ENCODE results near the gene HDHD5. TPM values are rescaled to one million over a fixed set of nuclear protein-coding genes. Genes with fewer than 3 reads are reported as not detected.
"Not testable (repeated sequence)": the region's sequence is repeated elsewhere in the genome, so short reads cannot be mapped to it uniquely, and the experiment has no call there.

Gene HDHD5
- total RNA-seq, 1 experiment from 2014 or later = 29.2 TPM

- no peak for DNase-seq (ENCODE audit: low spot score)
Measured at GRCh38 chr22:17157714-17158113, 1.4 kb downstream of the HDHD5 start.

- no peak for DNase-seq (ENCODE audit: low spot score)
Measured at GRCh38 chr22:17155941-17156340, 3.1 kb downstream of the HDHD5 start.

GRCh38 chr22:17152971-17153370, 6.1 kb downstream of the HDHD5 start:
- no peak for DNase-seq (ENCODE audit: low spot score)

- no peak for DNase-seq (ENCODE audit: low spot score)
Measured at GRCh38 chr22:17152340-17152739, 6.7 kb downstream of the HDHD5 start.

- no peak for DNase-seq (ENCODE audit: low spot score)
Measured at GRCh38 chr22:17149076-17149815, 9.8 kb downstream of the HDHD5 start.

- DNase-seq (ENCODE audit: low spot score) = not testable (repeated sequence)
Measured at GRCh38 chr22:17147458-17147857, 11.6 kb downstream of the HDHD5 start.

- no peak for DNase-seq (ENCODE audit: low spot score)
Measured at GRCh38 chr22:17145021-17145680, 13.9 kb downstream of the HDHD5 start.

- DNase-seq (ENCODE audit: low spot score) = no peak
Measured at GRCh38 chr22:17143826-17144225, 15.3 kb downstream of the HDHD5 start.

- no peak for DNase-seq (ENCODE audit: low spot score)
Measured at GRCh38 chr22:17143101-17143500, 16.0 kb downstream of the HDHD5 start.

GRCh38 chr22:17140826-17141766, 18.0 kb downstream of the HDHD5 start:
- DNase-seq (ENCODE audit: low spot score) = no peak

- no peak for DNase-seq (ENCODE audit: low spot score)
Measured at GRCh38 chr22:17140022-17140421, 19.1 kb downstream of the HDHD5 start.

- no peak for DNase-seq (ENCODE audit: low spot score)
Measured at GRCh38 chr22:17138513-17138912, 20.6 kb downstream of the HDHD5 start.

GRCh38 chr22:17137861-17138425, 21.1 kb downstream of the HDHD5 start:
- DNase-seq (ENCODE audit: low spot score) = no peak

GRCh38 chr22:17137170-17137569, 21.9 kb downstream of the HDHD5 start:
- DNase-seq (ENCODE audit: low spot score) = no peak

- DNase-seq (ENCODE audit: low spot score) = no peak
Measured at GRCh38 chr22:17135153-17135760, 23.8 kb downstream of the HDHD5 start.

- no peak for DNase-seq (ENCODE audit: low spot score)
Measured at GRCh38 chr22:17133137-17133536, 25.9 kb downstream of the HDHD5 start.

- no peak for DNase-seq (ENCODE audit: low spot score)
Measured at GRCh38 chr22:17132112-17132511, 27.0 kb downstream of the HDHD5 start.

- DNase-seq (ENCODE audit: low spot score) = peak; percentile 22
Measured at GRCh38 chr22:17131686-17132085, 27.4 kb downstream of the HDHD5 start.

GRCh38 chr22:17130199-17130598, 28.9 kb downstream of the HDHD5 start:
- peak; percentile 16 for DNase-seq (ENCODE audit: low spot score)

GRCh38 chr22:17121233-17122195, 37.6 kb downstream of the HDHD5 start, which contains the start of gene TMEM121B:
TSS of gene TMEM121B (minus strand) at chr22:17121360. CDS start at chr22:17121127, 233 bp downstream.
- peak; percentile 25 for DNase-seq (ENCODE audit: low spot score)

Measured in A172 (cell line).